Parathyroid adenoma (tissue), 2 donors: ENCODE measurements around the gene ITPA.

Experiments used
- H2AFZ ChIP-seq: fragments of 300-600 bp; sonication (generic); one replicate; pipeline ENCODE4 v1.7.0; 2017; ENCODE audit warnings: antibody characterized with exemption, mild to moderate bottlenecking
- H3K27ac ChIP-seq: fragments of 300-600 bp; sonication (generic); one replicate; pipeline ENCODE4 v1.7.0; 2017
- H3K27me3 ChIP-seq: fragments of 300-600 bp; sonication (generic); one replicate; pipeline ENCODE4 v1.7.0; 2017; ENCODE audit warnings: low read length; ENCODE audit not compliant: control insufficient read depth, insufficient read depth
- H3K36me3 ChIP-seq: fragments of 300-600 bp; sonication (generic); one replicate; pipeline ENCODE4 v1.7.0; 2017; ENCODE audit warnings: low read length; ENCODE audit not compliant: control insufficient read depth, insufficient read depth
- H3K4me1 ChIP-seq: fragments of 300-600 bp; sonication (generic); one replicate; pipeline ENCODE4 v1.7.0; 2017; ENCODE audit warnings: control low read depth
- H3K4me2 ChIP-seq: fragments of 300-600 bp; sonication (generic); one replicate; pipeline ENCODE4 v1.7.0; 2017; ENCODE audit warnings: low read length
- H3K4me3 ChIP-seq: fragments of 300-600 bp; sonication (generic); one replicate; pipeline ENCODE4 v1.7.0; 2017; ENCODE audit warnings: low read depth, low read length
- H3K79me2 ChIP-seq: fragments of 300-600 bp; sonication (generic); one replicate; pipeline ENCODE4 v1.7.0; 2017; ENCODE audit warnings: control low read depth
- H3K9ac ChIP-seq: fragments of 300-600 bp; sonication (generic); one replicate; pipeline ENCODE4 v1.7.0; 2017; ENCODE audit warnings: mild to moderate bottlenecking
- H3K9me3 ChIP-seq: fragments of 300-600 bp; sonication (generic); one replicate; pipeline ENCODE4 v1.7.0; 2017; ENCODE audit warnings: low read length; ENCODE audit not compliant: control insufficient read depth
- CTCF ChIP-seq: fragments of 300-600 bp; sonication (generic); IDR thresholded peaks from one replicate; pipeline ENCODE4 v1.7.0; 2017; ENCODE audit warnings: antibody characterized with exemption, mild to moderate bottlenecking
- donor health status: primary hyperparathyroidism.

The ITPA gene

GRCh38 chr20:3248167-3248992 lies 39.1 kb downstream of the ITPA start:
- TF ChIP-seq CTCF = no peak
- H3K27ac ChIP-seq = no peak overlapping the region
- H3K27me3 ChIP-seq = no peaks in the 10 kb centered on the region
- H3K4me3 ChIP-seq = no peak overlapping the region
- no peaks in the 10 kb centered on the region for H3K4me1 ChIP-seq
- H3K9ac ChIP-seq = no peak overlapping the region
- peak overlapping the region; percentile 26 for H3K4me2 ChIP-seq
- no peaks in the 10 kb centered on the region for H3K36me3 ChIP-seq
- peak overlapping the region; percentile 11 for H2AFZ ChIP-seq
- H3K79me2 ChIP-seq = no peaks in the 10 kb centered on the region
- no peaks in the 10 kb centered on the region for H3K9me3 ChIP-seq

- no peaks in the 10 kb centered on the region for H3K79me2 ChIP-seq
- no peak for TF ChIP-seq CTCF
- no peaks in the 10 kb centered on the region for H3K4me1 ChIP-seq
- peak overlapping the region; percentile 26 for H3K4me2 ChIP-seq
- no peak overlapping the region for H3K4me3 ChIP-seq
- no peaks in the 10 kb centered on the region for H3K27me3 ChIP-seq
- no peak overlapping the region for H3K9ac ChIP-seq
- no peaks in the 10 kb centered on the region for H3K36me3 ChIP-seq
- no peaks in the 10 kb centered on the region for H3K9me3 ChIP-seq
- peak overlapping the region; percentile 11 for H2AFZ ChIP-seq
- H3K27ac ChIP-seq = no peak overlapping the region
Observed at GRCh38 chr20:3248993-3249347, 39.7 kb downstream of the ITPA start.

GRCh38 chr20:3250091-3250504 lies 40.8 kb downstream of the ITPA start:
- Histone ChIP-seq H3K27ac (no peak overlapping the region), H3K79me2 (no peaks in the 10 kb centered on the region), H3K36me3 (no peaks in the 10 kb centered on the region), H3K27me3 (no peaks in the 10 kb centered on the region), H3K9ac (no peak overlapping the region), H3K4me3 (no peak overlapping the region), H3K4me1 (no peaks in the 10 kb centered on the region), H3K4me2 (no peak overlapping the region), H2AFZ (no peak overlapping the region), H3K9me3 (no peaks in the 10 kb centered on the region)
- TF ChIP-seq CTCF = no peak

GRCh38 chr20:3251806-3252205 lies 42.5 kb downstream of the ITPA start:
- Histone ChIP-seq H3K27ac (no peak overlapping the region), H3K4me3 (no peak overlapping the region), H3K9me3 (no peaks in the 10 kb centered on the region), H3K9ac (no peak overlapping the region), H3K4me1 (no peaks in the 10 kb centered on the region), H2AFZ (no peak overlapping the region), H3K4me2 (no peak overlapping the region), H3K36me3 (no peaks in the 10 kb centered on the region), H3K79me2 (no peaks in the 10 kb centered on the region), H3K27me3 (no peaks in the 10 kb centered on the region)
- no peak for TF ChIP-seq CTCF

- Histone ChIP-seq H3K36me3 (no peaks in the 10 kb centered on the region), H3K9me3 (no peaks in the 10 kb centered on the region), H3K4me3 (no peak overlapping the region), H3K79me2 (no peaks in the 10 kb centered on the region), H2AFZ (no peak overlapping the region), H3K4me1 (no peaks in the 10 kb centered on the region), H3K27ac (no peak overlapping the region), H3K4me2 (no peak overlapping the region), H3K27me3 (no peaks in the 10 kb centered on the region), H3K9ac (no peak overlapping the region)
- TF ChIP-seq CTCF = no peak
Observed at GRCh38 chr20:3255728-3256127, 46.4 kb downstream of the ITPA start.
